ENCODE measurements around the gene ERFE. TPM values are rescaled to one million over a fixed set of nuclear protein-coding genes. Genes with fewer than 3 reads are reported as not detected.

Gene ERFE
- total and polyA plus RNA-seq, 2 of the 13 experiments (the other 11 are each of a cell fraction or from before 2014, with no cell fraction given): 0.09 TPM; not detected in 1

- no peak for TF ChIP-seq ZNF10 (CRISPR knock-in tag; IDR thresholded peaks at IDR 0.05; ENCODE audit: borderline replicate concordance, low read depth)
- 0 out of 2 replicates have a peak, but pooled peaks have one; percentile 59 for TF ChIP-seq ZNF619 (CRISPR knock-in tag; IDR thresholded peaks at IDR 0.05)
- TF ChIP-seq ZNF781 (CRISPR knock-in tag; IDR thresholded peaks at IDR 0.05; ENCODE audit: borderline replicate concordance, not compliant biosample characterization): peak; percentile 48
- TF ChIP-seq ZNF350 (CRISPR knock-in tag; IDR thresholded peaks at IDR 0.05; ENCODE audit: borderline replicate concordance, low read depth): peak; percentile 41; the same call in 1 of the 2 replicates
- TF ChIP-seq ZSCAN31 (CRISPR knock-in tag; IDR thresholded peaks at IDR 0.05; ENCODE audit: low read depth): peak; percentile 53; the same call in 1 of the 2 replicates
- peak; percentile 94 for TF ChIP-seq POLR2G (IDR thresholded peaks at IDR 0.05; ENCODE audit: low read depth, low read length)
- TF ChIP-seq ZNF235 (CRISPR knock-in tag; IDR thresholded peaks at IDR 0.05; ENCODE audit: borderline replicate concordance): no peak
- peak; percentile 44; the same call in 1 of the 2 replicates for TF ChIP-seq NFYC (CRISPR knock-in tag; IDR thresholded peaks at IDR 0.05)
- TF ChIP-seq KLF6 (CRISPR knock-in tag; IDR thresholded peaks at IDR 0.05): peak; percentile 49; the same call in 1 of the 2 replicates
- TF ChIP-seq, protein P1, sequence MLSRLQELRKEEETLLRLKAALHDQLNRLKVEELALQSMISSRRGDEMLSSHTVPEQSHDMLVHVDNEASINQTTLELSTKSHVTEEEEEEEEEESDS (CRISPR knock-in tag; IDR thresholded peaks at IDR 0.05; ENCODE audit: borderline replicate concordance): peak; percentile 69; the same call in 1 of the 2 replicates
- TF ChIP-seq HOMEZ (CRISPR knock-in tag; IDR thresholded peaks at IDR 0.05; ENCODE audit: low read depth): 0 out of 2 replicates have a peak, but pooled peaks have one; percentile 11
- TF ChIP-seq ZMAT3 (CRISPR knock-in tag; conservative IDR thresholded peaks at IDR 0.05): no peak
- no peak for TF ChIP-seq ERF (CRISPR knock-in tag; IDR thresholded peaks at IDR 0.05)
- no peak for TF ChIP-seq ZNF747 (CRISPR knock-in tag; IDR thresholded peaks at IDR 0.05; ENCODE audit: borderline replicate concordance)
- peak; percentile 25; the same call in 1 of the 2 replicates for TF ChIP-seq ARID5B (CRISPR knock-in tag; IDR thresholded peaks at IDR 0.05)
- no peak for TF ChIP-seq MAZ (IDR thresholded peaks at IDR 0.05; ENCODE audit: borderline replicate concordance, low read depth, low read length)
- peak; percentile 19; the same call in 1 of the 2 replicates for TF ChIP-seq MAZ (CRISPR knock-in tag; IDR thresholded peaks at IDR 0.05; ENCODE audit: low read depth)
- TF ChIP-seq ATRX (CRISPR knock-in tag; IDR thresholded peaks at IDR 0.05; ENCODE audit: borderline replicate concordance): no peak
- TF ChIP-seq RBM39 (IDR thresholded peaks at IDR 0.05; ENCODE audit: low read depth, low read length, poor library complexity, severe bottlenecking): peak; percentile 68
- no peak for TF ChIP-seq ZBTB7A (CRISPR knock-in tag; IDR thresholded peaks at IDR 0.05)
- TF ChIP-seq ZNF614 (CRISPR knock-in tag; IDR thresholded peaks at IDR 0.05; ENCODE audit: borderline replicate concordance): peak; percentile 25; the same call in 1 of the 2 replicates
- no peak for TF ChIP-seq HMG20A (CRISPR knock-in tag; IDR thresholded peaks at IDR 0.05; ENCODE audit: borderline replicate concordance)
These were observed 44.6 kb downstream of the ERFE start, which contains the start of gene ILKAP (continued) for GRCh38 chr2:238203094-238203972.

Measured in HepG2 (cell line).